Measurements from ENCODE around the gene SF3B3. TPM values are rescaled to one million over a fixed set of nuclear protein-coding genes. Genes with fewer than 3 reads are reported as not detected.
A peak's percentile ranks its signal among the peaks of the same experiment; 100 is the strongest.
"Not testable (repeated sequence)": the region's sequence is repeated elsewhere in the genome, so short reads cannot be mapped to it uniquely, and the experiment has no call there.

SF3B3 gene
- total RNA-seq, 1 donor from 2014 or later, result 188 TPM

GRCh38 chr16:70526403-70526802 lies 2.8 kb downstream of the SF3B3 start:
- Histone ChIP-seq H3K27me3 (no peaks in the 10 kb centered on the region), H3K79me2 (ENCODE audit: low read depth) (peaks cover 98% of the 10 kb centered on the region), H3F3A (ENCODE audit: low read depth) (peaks cover 49% of the 10 kb centered on the region), H3K4me1 (peaks cover 29% of the 10 kb centered on the region), H3K4me2 (peak overlapping the region; percentile 98), H2AFZ (replicated peaks) (no peak overlapping the region), H3K4me3 (peak overlapping the region; percentile 87), H3K27ac (no peak overlapping the region), H3K9ac (peak overlapping the region; percentile 64), H3K9me3 (ENCODE audit: low read depth) (no peaks in the 10 kb centered on the region), H4K20me1 (ENCODE audit: low read depth) (peaks cover 67% of the 10 kb centered on the region), H3K36me3 (peaks cover 35% of the 10 kb centered on the region)
- no peak overlapping the region for H3K27ac Mint-ChIP-seq
- H3K4me3 Mint-ChIP-seq, result peak overlapping the region; percentile 75
- H3K9me3 Mint-ChIP-seq, result no peaks in the 10 kb centered on the region
- TF ChIP-seq EZH2phosphoT487 (IDR thresholded peaks at IDR 0.05), result no peak
- TF ChIP-seq CTCF (IDR thresholded peaks at IDR 0.05), result no peak
- no peak for TF ChIP-seq EZH2 (IDR thresholded peaks at IDR 0.05)
- peaks cover 2% of the 10 kb centered on the region for H3K27me3 Mint-ChIP-seq (ENCODE audit: insufficient read depth, low read depth)
- peaks cover 31% of the 10 kb centered on the region for H3K36me3 Mint-ChIP-seq
- no peak for DNase-seq (ENCODE audit: low spot score)
- H3K4me1 Mint-ChIP-seq, result peaks cover 37% of the 10 kb centered on the region

GRCh38 chr16:70527315-70527996 lies 3.8 kb downstream of the SF3B3 start:
- Histone ChIP-seq H3K27ac (no peak overlapping the region), H3K27me3 (no peaks in the 10 kb centered on the region), H4K20me1 (ENCODE audit: low read depth) (peaks cover 74% of the 10 kb centered on the region), H3K4me3 (peak overlapping the region; percentile 87), H3K36me3 (peaks cover 39% of the 10 kb centered on the region), H3K9ac (peak overlapping the region; percentile 64), H3K4me2 (peak overlapping the region; percentile 98), H3F3A (ENCODE audit: low read depth) (peaks cover 48% of the 10 kb centered on the region), H3K9me3 (ENCODE audit: low read depth) (no peaks in the 10 kb centered on the region), H2AFZ (replicated peaks) (no peak overlapping the region), H3K4me1 (peaks cover 25% of the 10 kb centered on the region), H3K79me2 (ENCODE audit: low read depth) (peaks cover 96% of the 10 kb centered on the region)
- peaks cover 32% of the 10 kb centered on the region for H3K4me1 Mint-ChIP-seq
- peak overlapping the region; percentile 75 for H3K4me3 Mint-ChIP-seq
- DNase-seq (ENCODE audit: low spot score), result no peak
- TF ChIP-seq EZH2 (IDR thresholded peaks at IDR 0.05) (no peak), EZH2phosphoT487 (IDR thresholded peaks at IDR 0.05) (no peak), CTCF (IDR thresholded peaks at IDR 0.05) (no peak)
- peaks cover 35% of the 10 kb centered on the region for H3K36me3 Mint-ChIP-seq
- H3K27ac Mint-ChIP-seq, result no peak overlapping the region
- peaks cover 2% of the 10 kb centered on the region for H3K27me3 Mint-ChIP-seq (ENCODE audit: insufficient read depth, low read depth)
- no peaks in the 10 kb centered on the region for H3K9me3 Mint-ChIP-seq

GRCh38 chr16:70529051-70529777 lies 5.6 kb downstream of the SF3B3 start:
- no peak overlapping the region for H3K27ac ChIP-seq
- no peaks in the 10 kb centered on the region for H3K9me3 ChIP-seq (ENCODE audit: low read depth)
- no peak overlapping the region for H3K9ac ChIP-seq
- Mint-ChIP-seq H3K4me3 (no peak overlapping the region), H3K9me3 (no peaks in the 10 kb centered on the region), H3K4me1 (peaks cover 28% of the 10 kb centered on the region), H3K36me3 (peaks cover 42% of the 10 kb centered on the region), H3K27me3 (ENCODE audit: insufficient read depth, low read depth) (peaks cover 2% of the 10 kb centered on the region), H3K27ac (no peak overlapping the region)
- peaks cover 56% of the 10 kb centered on the region for H3K36me3 ChIP-seq
- peak overlapping the region; percentile 8 for H3K4me2 ChIP-seq
- no peak overlapping the region for H2AFZ ChIP-seq (replicated peaks)
- no peaks in the 10 kb centered on the region for H3K27me3 ChIP-seq
- DNase-seq (ENCODE audit: low spot score), result no peak
- H3F3A ChIP-seq (ENCODE audit: low read depth), result peaks cover 55% of the 10 kb centered on the region
- peaks cover 22% of the 10 kb centered on the region for H3K4me1 ChIP-seq
- H3K79me2 ChIP-seq (ENCODE audit: low read depth), result peaks cover 99% of the 10 kb centered on the region
- H4K20me1 ChIP-seq (ENCODE audit: low read depth), result peaks cover 89% of the 10 kb centered on the region
- no peak overlapping the region for H3K4me3 ChIP-seq
- TF ChIP-seq EZH2 (IDR thresholded peaks at IDR 0.05) (no peak), CTCF (IDR thresholded peaks at IDR 0.05) (peak; percentile 60), EZH2phosphoT487 (IDR thresholded peaks at IDR 0.05) (no peak)

GRCh38 chr16:70529954-70530353 lies 6.3 kb downstream of the SF3B3 start:
- peaks cover 46% of the 10 kb centered on the region for H3K36me3 Mint-ChIP-seq
- H3K36me3 ChIP-seq, result peaks cover 61% of the 10 kb centered on the region
- peaks cover 93% of the 10 kb centered on the region for H4K20me1 ChIP-seq (ENCODE audit: low read depth)

More at GRCh38 chr16:70529954-70530353, 6.3 kb downstream of the SF3B3 start:
- peaks cover 26% of the 10 kb centered on the region for H3K4me1 Mint-ChIP-seq
- Histone ChIP-seq H3K79me2 (ENCODE audit: low read depth) (peaks cover 99% of the 10 kb centered on the region), H3F3A (ENCODE audit: low read depth) (peaks cover 60% of the 10 kb centered on the region), H3K4me1 (peaks cover 21% of the 10 kb centered on the region)
- H3K4me2 ChIP-seq; H3K27me3 ChIP-seq; H3K4me3 Mint-ChIP-seq; H3K27ac ChIP-seq; H3K9ac ChIP-seq; H2AFZ ChIP-seq (replicated peaks); H3K4me3 ChIP-seq; H3K9me3 ChIP-seq (ENCODE audit: low read depth); H3K27ac Mint-ChIP-seq; H3K27me3 Mint-ChIP-seq (ENCODE audit: insufficient read depth, low read depth); H3K9me3 Mint-ChIP-seq; DNase-seq (ENCODE audit: low spot score): not testable (repeated sequence)
